ELF-1 (cell line): ENCODE data around the gene OR10V1.

Source experiments
- DNase-seq: peaks from one replicate; pipeline ENCODE4 v3.0.0-alpha.2; 2016; ENCODE audit warnings: low read depth, low spot score

OR10V1 gene, protein sequence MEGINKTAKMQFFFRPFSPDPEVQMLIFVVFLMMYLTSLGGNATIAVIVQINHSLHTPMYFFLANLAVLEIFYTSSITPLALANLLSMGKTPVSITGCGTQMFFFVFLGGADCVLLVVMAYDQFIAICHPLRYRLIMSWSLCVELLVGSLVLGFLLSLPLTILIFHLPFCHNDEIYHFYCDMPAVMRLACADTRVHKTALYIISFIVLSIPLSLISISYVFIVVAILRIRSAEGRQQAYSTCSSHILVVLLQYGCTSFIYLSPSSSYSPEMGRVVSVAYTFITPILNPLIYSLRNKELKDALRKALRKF

DNA sequence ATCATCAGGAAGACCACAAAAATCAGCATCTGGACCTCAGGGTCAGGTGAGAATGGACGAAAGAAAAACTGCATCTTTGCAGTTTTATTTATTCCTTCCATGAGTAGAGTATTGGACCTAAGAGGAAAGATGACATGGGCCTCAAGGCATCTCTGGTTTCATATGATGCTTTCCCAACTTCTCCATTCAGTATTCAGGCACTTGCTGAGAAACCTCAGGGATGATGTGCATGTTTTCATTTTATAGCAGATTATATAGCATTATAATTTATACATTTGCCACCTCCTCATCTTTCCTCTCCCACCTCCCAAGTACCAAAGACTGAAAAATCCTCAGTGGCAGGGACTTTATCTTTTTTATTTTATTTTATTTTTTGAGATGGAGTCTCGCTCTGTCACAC, at the start of gene OR10V1:
OR10V1 (minus strand) TSS at position 101 of the 400 bp plus-strand sequence; CDS start at position 101, 0 bp downstream.
- DNase-seq: no peak

DNA sequence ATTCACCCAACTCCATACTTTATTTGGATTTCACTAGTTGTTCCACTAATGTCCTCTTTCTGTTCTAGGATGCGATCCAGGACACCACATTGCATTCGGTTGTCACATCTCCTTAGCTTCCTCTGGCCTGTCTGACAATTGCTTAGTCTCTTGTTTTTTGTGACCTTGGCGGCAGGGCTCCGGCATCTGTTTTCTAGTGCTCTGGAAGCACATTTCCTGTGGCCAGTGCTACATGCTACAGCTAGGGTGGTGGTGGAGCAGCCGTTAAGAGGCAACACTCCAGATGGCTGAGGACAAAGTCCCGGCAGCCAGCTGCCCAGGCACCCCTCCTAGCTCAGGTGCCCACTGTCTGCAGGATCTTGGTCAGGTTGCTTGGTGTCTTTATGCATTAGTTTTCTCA, 48.3 kb upstream of the OR10V1 start:
- no peak for DNase-seq

DNA sequence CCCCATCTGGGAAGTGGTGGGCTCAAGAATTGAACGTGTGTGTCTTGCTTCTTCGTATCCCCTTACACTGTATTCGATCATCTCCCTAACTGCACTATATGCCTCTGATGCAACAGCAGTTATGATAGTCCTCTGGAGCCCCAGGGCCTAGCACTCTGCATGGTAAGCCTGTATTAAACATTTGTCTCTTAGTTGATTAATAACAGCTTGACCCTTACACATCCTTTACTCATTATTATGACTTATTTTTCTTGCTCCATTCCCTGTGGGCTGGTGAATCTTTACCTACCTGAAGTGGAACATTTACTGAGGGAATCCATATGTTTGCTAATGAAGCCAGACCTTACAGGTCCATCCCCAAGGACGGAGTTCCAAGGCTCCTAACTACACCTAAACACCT, 47.1 kb upstream of the OR10V1 start:
- DNase-seq: no peak

DNA sequence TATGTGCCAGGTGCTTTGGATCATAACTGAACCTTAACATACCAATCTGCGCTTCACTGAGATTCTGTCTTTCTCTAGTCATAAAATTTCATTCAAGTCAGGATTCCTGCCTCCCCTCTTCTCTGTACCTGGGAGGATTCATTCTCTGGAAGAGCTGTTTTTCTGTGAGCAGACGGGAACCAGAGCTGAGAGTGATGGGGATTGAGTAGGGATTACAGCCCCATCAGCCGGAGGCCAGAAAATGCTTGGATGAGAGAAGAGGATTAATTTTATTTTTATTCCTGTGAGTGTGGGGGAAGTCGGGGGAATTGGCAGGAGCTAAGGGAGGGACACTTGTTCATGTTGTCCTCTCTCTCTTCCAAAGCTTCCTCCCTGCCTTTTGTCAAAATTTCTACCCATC, 46.3 kb upstream of the OR10V1 start:
- DNase-seq: no peak

DNA sequence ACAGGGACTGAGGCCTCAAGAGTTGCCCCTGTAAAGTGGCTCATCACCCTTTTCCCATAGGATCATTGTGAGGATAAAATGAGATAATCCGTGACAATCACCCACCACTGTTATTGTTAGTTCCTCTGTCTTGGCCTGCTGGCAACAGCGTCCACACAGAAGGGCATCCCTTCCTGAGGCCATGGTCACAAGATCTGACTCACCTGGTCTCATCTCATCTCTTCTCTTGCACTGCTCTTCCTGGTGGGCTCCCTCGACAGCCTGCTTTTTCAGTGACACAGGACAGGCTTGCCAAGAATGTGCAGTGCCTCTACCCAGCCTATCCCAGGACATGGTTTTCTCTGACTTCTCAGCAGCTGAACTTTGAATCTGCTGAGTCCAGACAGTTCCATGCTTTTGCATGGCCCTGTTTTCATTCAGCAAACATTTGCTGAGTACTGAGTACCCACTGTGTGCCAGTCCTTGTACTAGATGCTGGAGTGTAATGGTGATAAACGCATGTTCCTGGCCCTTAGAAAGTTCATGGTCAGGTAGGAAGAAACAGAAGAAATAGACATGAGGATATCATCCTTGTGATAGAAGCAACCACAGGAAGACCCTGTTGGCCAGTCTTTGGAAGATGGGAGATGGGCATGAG, 44.9 kb upstream of the OR10V1 start:
- no peak for DNase-seq

DNA sequence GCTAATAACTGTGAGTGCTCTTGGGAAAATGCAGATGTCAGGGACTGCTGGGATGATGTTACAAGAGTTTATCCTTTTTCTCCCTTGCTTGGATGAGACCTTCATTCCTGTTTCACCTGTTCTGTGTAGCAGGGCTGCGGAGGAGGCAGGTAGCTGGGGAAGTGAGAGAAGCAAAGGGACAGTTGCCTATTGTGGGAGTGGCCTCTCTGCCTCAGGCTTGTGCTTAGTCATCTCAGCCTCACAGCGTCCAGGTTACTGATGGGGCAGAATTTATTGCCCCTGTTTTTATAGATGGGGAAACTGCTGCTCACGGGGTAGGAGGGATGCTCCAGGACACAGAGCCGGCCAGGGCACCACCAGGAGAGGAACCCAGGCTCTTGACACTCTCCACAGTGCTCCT, 43.2 kb upstream of the OR10V1 start:
- peak; percentile 76 for DNase-seq

DNA sequence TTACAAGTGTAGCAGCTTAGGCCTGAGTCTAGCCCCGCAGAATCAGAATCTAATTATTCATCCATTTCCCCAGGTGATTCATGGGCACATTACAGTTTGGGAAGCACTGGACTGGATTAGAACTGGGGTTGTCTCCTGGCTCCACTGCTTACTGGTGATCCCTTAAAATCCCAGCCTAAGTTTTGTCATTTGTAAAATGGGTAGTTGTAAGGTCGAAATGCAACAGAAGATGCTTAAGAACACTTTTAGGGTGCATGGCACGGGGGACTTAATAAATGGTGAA, 42.9 kb upstream of the OR10V1 start:
- DNase-seq: no peak

DNA sequence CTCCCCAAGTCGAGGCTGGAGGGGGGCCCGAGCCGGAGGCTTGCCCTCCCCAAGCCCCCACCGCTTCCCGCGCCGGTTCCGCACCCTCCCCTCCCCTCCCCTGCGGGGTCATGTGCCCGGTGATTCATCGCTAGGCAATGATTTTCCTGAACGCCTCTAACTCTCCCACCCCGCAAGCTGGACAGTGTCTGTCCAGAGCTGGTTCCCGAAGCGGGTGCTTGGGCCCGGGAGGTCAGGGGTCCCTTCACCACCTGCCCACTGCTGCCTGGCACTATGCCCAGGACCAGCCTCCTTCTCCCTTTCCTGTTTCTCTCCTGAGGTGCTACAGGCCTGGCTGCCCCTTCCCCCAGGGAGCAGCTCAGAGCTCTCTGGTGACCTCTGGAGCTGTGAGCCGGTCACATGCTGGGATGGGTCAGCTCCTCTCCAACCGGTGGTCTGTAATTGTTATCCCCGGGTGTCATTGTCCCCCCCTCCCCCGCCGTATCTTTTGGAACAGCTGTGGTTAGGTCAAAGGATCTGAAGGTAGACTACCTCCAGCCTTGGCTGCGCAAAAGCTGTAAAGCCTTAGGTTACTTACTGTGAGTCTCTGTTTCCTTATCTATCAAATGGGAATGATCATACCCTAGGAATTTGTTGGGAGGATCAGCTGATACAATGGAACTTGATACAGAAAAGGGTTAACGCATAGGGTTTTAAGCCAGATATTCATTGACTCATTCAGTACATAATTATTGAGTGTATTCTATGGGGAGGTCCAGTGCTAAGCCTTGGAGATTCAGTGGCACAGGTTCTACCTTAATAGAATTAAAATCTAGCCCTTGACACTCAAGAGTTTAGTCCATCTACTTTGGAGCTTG, 42.3 kb upstream of the OR10V1 start:
- DNase-seq: peak; percentile 80

DNA sequence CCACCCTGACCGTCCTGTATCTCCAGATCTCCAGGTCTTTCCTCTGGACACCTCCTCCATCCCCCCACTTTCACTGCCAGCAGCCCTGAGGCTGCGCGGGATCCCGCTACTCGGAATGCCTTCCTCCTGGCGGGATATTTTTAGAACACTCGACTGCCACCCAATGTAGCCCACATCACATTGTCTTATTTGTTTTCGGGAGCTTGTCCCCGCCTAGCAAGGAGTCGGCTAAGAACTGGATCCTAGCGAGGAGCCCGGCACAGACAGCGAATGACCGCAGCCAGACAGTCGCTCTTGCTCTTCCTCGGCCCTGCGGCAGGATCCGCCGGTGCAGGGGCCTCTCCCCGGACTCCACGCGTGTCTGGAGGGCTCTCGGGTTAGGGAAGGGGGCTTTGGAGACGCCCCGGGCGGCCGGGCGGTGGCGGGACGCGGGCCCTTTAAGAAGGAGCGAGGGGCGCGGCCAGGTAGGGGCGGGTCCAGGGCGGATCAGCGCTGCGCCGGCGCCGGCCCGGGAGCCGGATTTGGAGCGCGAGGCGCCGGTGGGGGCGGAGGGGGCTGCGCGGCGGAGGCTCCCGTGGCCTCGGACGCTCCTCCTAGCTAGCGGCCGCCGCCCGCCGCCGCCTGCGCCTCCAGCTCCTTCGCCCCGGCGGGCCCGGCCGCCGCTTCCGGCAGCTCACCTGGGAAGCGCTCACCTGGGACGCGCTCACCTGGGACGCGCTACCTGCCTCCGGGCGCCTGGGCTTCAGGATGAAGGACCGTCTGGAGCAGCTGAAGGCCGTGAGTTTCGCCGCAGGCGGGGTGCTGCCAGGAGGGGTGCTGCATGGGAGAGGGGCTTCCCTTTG, 41.4 kb upstream of the OR10V1 start, which contains the start of gene STX3:
STX3 (plus strand) TSS at position 518 of the 842 bp plus-strand sequence; CDS start at position 748, 230 bp downstream.
- peak; percentile 85 for DNase-seq

DNA sequence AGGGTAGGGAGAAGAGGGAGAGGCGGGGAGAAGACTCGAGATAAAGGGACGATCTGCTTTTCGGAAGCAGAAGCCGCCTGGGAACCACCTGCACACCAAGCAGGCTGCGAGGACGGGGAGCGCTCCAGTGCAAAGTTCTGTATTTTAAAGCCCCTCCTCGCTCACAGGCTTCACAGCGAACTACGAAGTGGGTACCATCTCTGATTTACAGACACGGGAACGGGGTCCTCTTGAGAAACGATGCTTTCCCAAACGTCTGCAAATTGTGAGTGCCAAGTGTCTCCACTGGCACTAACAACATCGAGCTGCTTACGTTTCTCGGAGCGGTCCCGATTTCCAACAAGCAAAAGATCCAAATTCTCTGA, 40.8 kb upstream of the OR10V1 start:
- peak; percentile 58 for DNase-seq

DNA sequence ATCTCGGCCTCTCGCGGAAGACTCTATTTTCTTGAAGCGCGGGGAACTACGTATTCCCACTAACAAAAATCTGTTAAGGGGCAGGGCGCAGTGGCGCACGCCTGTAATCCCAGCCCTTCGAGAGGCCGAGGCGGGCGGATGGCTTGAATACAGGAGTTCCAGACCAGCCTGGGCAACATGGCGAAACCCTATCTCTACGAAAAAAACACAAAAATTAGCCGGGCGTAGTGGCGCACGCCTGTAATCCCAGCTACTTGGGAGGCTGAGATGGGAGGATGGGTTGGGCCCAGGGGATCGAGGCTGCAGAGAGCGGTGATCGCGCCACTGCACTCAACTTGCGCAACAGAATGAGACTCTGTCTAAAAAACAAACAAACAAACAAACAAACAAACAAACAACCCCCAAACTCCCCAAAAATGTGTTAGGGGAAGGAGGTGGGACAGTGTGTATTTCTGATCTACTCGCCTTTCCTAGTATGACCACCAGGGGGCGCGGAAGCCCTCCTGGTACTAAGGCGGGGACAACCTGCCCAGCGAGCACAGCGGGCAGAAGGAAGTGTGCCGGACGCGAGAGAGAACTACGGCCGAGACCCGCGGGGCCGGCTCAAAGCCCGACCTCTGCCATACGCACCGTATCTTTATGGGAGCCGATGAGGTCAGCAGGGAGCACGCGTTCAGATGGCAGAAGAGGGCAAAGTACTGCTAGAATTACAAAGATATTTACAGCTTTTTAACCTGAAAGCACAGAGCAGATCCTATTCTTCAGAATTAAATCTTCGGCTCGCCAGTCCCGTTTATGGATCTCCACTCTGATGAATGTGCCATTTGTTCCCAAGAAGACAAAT, 40.2 kb upstream of the OR10V1 start:
- peak; percentile 89 for DNase-seq

DNA sequence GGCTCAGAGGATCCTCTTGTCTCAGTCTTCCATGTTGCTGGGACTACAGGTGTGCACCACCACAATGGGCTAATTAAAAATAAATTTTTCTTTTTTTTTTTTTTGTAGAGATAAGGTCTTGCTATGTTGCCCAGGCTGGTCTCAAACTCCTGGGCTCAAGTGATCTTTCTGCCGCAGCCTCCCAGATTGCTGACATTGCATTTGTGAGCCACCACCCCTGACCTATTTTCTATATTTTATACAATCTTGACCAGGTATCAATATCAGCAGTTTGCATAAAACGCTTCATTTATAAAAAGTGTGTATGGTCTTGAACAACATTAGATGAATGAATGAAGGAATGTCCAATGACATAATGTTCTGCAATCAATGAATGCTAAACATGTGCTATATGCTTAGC, 32.5 kb upstream of the OR10V1 start:
- no peak for DNase-seq

DNA sequence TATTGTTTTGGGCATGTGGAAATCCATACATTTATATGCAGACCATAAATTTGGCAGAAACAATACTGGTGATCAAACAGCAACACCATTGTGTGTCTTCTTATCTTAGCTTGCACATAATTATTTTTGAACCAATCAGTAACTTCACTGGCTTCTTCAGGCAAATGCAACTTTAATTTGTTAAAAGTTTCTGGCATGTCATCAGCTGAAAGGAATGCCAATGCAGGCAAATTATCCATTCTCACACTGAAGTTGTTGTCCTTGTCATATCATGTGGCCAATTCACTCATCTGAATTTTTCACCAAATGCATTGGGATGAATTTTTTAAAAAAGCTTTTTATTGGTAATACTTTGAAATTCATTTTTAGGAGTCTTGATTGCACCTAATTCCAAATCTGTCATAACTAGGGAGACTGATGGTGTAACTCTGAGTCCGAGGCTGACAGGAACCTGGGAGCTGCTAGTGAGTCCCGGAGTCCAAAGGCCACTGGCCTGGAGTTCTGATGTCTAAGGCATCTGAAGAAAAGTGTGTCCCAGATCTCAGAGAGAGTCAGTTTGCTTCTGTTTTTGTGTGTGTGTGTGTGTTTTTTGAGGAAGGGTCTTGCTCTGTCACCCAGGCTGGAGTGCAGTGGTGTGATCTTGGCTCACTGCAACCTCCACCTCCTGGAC, 17.4 kb upstream of the OR10V1 start:
- DNase-seq: no peak

DNA sequence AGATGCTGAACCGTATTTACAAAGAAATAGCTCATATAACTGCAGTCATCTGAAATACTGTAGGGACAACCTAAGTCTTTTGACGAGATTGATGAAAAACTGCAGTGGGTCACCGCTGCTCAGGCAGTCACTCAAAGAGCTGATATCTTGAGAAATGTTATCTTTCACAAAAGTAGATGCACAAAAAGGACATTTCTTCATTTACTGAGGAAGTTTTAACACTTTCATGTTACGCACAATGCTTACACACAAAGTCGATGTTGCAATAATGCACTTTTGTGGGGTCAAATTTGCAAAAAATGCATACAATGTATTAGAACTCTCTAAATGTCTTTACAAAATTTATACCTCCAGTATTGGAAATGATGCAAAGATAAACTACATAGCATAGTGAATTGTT, 16.2 kb upstream of the OR10V1 start:
- DNase-seq: no peak

DNA sequence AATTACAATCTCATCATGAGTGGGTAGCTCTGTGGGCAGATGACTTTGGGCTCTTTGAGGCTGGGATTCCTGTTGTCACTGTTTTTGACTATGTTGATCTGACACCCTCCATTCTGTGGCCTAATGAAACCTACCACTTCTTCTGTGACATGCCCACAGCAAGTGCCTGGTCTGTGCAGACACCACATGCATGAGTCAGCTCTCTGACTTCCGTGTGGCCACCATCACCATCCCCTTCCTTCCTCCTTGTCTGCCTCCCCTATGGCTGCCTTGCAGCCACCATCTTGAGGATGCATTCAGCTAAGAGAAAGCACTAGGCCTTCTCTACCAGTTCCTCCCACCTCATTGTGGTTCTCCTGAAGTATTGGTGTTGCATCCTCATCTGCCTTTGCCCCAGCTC, 15.3 kb upstream of the OR10V1 start:
- DNase-seq: no peak

DNA sequence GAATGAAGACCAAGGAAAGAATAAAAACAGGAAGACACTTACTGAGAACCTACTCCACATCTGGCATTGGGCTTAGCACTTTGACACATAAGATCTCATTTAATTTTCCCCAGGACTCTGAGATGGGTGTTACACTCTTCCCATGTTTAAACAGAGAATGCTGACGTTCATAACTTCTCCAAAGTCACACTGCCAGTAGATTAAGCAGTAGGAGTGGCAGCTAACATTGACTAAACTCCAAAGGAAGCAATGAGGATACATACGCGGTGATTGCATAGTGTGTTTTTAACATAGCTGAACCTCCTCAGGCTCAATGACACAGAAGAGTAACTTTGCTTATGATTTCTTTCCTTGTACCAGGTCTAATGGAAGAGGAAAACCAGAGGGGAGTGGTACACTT, 14.5 kb upstream of the OR10V1 start:
- no peak for DNase-seq

DNA sequence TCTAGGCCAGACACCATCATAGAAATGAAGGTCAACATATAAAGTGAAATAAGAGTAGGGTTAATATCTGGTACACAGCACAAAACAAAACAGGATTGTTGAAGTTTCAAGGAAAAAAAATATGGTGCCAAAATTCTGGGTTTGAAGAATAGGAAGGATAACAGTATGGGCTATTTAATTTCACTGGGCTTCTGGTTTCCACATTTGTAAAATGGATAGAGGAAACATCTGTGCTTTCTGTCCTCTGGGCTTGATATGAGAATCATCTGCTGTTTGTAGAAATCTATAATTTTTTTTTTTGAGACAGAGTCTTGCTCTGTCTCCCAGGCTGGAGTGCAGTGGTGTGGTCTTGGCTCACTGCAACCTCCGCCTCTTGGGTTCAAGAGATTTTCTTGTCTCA, 13.8 kb upstream of the OR10V1 start:
- DNase-seq: no peak

DNA sequence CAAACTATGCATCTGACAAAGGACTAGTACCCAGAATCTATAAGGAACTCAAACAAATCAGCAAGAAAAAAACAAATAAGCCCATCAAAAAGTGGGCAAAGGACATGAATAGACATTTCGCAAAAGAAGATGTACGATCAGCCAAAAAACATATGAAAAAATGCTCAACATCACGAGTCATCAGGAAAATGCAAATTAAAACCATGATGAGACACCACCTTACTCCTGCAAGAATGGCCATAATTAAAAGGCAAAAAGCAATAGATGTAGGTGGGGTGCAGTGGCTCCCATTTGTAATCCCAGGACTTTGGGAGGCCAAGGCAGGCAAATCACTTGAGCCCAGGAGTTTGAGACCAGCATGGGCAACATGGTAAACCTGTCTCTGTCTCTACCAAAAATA, 10.4 kb upstream of the OR10V1 start:
- DNase-seq: no peak

DNA sequence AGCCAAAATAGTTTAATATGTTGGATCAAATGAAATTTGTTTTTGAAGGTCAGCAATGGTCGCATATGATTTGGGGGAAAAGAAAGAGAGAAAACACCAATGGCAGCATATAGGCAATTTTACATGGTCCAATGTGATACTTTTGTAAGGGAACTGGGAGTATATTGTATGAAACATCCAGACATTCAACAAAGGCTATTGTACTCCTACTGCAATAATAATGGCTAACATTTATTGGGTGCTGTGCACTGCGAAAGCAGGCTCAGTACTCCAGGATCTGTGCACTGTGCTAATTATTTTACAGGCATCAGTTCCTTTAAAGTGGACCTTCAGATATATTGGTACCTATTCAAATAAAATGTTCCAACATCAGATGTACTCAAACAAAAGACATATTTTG, 5.9 kb upstream of the OR10V1 start:
- no peak for DNase-seq

DNA sequence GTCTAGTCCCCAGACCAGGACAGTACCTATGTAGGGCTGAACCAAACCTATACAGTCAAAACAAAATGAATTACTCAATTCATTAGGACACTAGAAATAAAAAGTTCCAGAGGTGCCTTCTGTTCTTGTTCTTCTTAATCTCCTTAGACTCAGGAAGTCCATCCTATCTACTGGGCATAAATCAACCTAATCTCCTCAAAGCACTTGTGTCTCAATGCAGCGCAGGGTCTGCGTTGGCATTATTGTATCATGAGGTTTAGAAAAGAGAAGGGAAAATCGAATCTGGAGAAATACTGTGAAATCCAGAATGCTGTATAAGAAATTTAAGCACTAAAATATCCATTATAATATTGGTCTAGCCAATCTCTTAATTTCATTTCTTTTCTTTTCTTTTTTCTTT, 2.4 kb upstream of the OR10V1 start:
- no peak for DNase-seq
